Measurements from ENCODE around the gene TP63.

The TP63 gene

DNA sequence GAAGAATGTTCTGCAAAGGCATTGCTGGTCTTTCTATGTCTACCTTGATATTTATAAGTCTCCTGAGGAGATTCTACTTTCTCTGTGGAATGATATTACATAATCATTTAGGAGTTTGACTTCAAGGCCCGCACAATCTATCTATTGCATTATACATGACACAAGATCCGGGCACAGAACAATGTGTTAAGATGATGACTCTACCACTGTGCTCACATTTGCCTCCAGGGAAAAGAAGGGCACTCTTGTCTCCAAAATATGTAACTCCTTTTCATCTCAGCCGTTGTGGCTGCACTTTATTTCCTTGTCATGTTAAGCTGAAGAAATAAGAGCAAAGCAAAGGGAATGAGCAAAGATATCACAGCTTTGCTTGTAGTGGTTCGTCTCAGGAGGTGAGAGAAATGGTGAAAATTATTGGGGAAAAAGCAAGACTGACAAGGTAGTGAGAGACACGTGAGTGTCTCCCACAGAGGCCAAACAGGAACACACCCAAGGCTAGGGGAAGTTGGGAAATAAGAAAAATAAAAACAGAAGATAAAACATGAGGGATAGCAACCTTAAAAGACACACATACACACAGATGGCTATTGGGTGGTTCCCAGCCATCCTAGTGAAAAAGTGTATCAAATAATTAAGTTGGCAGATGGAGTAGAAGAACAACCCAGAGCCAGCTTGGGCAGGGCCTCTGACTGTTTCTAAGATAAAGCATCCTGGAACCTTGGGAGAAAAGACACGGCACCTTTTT is 305.2 kb downstream of the TP63 start:
- DNase-seq (ENCODE audit: low read depth) = no peak

DNA sequence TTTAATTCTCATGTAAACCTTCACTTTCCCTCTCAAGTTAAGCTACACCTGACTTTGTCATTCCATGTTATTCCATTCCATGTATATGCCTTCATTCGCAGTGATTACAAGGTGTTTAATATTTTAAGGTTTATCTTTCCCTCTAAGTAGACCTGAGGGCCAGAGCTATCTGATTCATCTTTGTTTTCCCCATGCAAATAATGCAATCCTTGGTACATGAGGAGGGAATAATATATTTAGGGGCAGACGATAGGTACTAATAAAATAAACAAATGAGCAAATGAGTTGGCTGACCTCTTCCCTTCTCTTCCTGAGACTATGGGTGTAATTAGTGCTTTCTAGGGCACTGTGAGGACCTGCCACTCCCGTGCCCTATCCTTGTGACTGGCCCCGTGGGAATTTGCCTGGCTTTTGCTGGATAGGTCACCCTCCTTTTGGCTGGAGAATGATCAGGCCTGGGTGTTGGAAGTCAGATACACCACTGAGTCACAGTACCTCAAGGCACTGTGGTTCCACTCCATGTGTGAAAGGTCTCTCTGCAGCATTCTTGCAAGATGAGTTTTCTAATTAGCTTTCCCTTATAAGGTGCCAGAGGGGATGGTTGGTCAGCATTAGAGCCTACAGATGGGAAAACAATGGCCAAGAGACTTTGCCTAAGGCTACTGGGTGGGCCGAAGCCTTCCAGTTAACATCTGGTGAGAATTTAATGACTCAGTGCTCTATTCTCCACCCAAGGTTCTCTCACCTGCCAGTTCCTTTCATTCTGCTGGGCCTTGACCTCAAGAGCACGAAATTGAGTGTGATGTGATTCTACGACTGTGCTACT is 306.3 kb downstream of the TP63 start:
- peak; percentile 96 for DNase-seq (ENCODE audit: low read depth)

DNA sequence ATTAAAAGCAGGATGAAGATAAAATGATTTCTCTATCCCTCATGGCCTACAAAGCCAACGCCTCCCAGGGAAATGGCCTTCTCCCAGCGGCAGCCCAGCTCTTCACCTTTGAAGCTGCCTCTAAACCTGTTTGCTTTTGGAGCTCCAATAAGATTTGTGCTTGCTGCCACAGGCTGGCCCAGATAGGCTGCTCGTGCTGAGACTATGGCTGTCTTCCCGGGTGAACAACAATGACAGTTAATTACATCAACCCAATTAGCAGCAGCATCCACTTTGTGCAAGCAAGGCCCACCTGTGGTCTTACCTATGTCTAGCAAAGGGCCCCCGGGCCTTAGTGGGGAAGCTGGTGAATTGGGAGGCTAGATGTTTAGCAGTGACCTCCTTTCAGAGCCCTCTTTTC is 309.9 kb downstream of the TP63 start:
- DNase-seq (ENCODE audit: low read depth) = no peak

DNA sequence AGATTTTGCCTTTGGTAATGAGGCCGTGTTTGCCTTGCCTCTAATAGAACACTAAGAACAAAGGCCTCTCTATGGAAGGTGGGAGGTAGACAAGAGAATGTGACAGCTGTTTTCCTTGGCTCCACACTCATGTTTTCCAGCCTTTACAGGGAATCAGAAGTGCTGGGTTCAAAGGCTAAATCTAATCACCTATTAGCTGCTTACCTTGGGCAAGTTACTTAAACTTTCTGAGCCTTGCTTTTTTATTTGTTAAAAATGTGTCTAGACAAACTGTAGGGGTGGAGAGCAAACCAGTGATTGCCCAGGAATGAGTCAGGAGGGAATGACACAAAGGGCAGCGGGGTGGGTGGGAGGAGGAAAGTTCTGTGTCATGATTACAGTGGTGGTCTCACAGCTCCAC is 310.5 kb downstream of the TP63 start:
- peak; percentile 32 for DNase-seq (ENCODE audit: low read depth)

DNA sequence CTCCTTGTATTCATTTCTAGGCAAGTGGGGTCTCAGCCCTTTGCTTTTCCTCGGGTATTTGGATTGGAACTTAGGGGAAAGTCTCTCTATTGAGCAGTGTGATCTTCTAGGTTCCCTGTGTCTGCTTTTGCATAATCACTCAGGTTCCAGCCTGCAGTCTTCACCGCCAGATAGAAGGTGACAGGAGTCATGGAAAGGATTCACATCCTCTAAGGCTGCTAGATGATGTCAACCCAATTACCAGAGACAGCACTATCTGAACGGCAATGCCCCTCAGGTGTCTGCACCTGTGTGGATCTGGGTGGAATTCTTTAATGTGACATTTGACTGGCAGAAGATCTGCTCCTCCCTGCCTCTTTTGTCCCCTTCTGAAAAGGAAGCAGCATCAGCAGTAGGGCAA is 311.8 kb downstream of the TP63 start:
- no peak for DNase-seq (ENCODE audit: low read depth)

DNA sequence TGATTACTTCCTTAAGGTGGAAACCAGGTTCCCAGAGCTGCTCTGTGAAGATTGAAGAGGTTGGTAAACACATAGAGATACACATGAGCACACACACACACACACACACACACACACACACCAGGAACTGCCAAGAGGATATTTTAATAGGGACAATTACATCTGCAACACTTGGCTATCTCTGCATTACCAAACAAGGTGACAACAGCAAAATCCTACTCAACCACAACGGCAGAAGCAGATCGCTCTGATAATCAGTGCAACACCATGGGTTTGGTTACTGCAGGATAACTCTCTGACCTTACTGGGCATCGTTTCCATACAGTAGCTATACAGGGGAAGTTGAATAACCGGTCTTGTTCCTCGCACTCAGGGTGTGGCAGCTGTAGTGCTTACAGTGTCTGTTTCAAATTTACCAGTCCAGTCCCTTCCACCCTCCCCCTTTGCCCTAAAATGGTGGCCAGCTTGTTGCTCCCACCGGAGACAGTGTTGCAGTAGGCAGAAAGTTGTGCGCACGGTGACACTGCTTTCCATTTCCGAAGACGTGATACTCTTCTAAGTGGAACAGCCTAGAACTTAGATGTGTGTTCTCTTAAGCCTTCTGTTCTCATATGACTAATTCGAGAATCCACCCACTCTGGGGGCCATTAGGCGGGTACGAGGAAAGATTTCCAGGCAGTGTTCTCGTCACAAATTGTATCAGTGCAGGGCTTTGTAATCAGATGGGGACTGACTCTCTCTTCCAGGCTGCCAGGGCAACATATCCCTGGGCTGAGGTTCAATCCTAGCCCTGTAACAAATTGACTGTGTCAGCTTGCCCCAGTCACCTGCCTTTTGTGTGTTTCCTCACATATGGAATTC is 313.3 kb downstream of the TP63 start:
- DNase-seq (ENCODE audit: low read depth) = no peak

- DNase-seq (ENCODE audit: low read depth) = no peak
Observed at GRCh38 chr3:189945935-189946709, 314.9 kb downstream of the TP63 start.
